Measurements from ENCODE around the gene CIAO2B.

DNA sequence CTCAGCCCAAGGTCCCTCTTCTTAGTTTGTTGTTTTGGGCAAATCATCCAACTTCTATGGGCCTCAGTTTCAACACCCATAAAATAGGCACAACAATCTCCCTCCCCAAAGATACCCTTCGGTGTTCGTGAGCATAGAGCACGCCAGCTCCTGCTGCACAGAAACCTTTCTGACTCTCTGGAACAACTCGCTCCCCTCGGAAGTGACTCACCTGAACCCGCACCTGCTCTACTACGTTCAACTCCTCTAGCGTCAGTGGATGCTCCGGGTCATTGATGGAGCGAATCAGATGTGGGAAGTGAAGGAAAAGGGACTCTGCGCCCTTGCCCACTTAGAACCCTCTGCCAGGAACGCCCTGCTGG is 445 bp downstream of the CIAO2B start:
- no peak for TF ChIP-seq POLR2A (IDR thresholded peaks at IDR 0.05)
- TF ChIP-seq, protein P1, sequence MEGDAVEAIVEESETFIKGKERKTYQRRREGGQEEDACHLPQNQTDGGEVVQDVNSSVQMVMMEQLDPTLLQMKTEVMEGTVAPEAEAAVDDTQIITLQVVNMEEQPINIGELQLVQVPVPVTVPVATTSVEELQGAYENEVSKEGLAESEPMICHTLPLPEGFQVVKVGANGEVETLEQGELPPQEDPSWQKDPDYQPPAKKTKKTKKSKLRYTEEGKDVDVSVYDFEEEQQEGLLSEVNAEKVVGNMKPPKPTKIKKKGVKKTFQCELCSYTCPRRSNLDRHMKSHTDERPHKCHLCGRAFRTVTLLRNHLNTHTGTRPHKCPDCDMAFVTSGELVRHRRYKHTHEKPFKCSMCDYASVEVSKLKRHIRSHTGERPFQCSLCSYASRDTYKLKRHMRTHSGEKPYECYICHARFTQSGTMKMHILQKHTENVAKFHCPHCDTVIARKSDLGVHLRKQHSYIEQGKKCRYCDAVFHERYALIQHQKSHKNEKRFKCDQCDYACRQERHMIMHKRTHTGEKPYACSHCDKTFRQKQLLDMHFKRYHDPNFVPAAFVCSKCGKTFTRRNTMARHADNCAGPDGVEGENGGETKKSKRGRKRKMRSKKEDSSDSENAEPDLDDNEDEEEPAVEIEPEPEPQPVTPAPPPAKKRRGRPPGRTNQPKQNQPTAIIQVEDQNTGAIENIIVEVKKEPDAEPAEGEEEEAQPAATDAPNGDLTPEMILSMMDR (IDR thresholded peaks at IDR 0.05), result no peak

Data from adrenal gland (tissue), 5 donors.